ENCODE results near the gene GPC5. TPM values are rescaled to one million over a fixed set of nuclear protein-coding genes. Genes with fewer than 3 reads are reported as not detected.

The GPC5 gene
- polyA plus RNA-seq, 2 donors = not detected

DNA sequence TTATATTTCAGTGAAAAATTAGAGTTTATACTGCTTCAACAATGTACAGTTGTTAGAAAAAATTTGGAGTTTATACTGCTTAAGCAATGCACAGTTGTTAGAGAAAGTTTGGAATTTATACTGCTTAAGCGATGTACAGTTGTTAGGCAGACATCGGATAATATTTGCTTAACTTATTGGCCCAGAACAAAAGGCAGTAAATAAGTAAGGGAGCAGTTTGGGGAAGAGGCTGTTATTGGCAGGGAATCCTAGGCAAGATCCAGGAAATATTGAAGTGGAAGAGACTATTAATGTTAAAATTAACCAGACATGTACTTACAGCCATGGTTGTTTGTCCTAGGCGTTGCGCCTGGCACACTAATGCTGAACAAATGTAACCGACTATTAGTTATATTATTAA lies 166.9 kb downstream of the GPC5 start:
- H3K27me3 ChIP-seq (ENCODE audit: control insufficient read depth in 1 of 2, insufficient read depth in 2 of 2, low read length in 2 of 2) = no peaks in the 10 kb centered on the region
- H3K36me3 ChIP-seq (ENCODE audit: control insufficient read depth in 2 of 2, insufficient read depth in 2 of 2, low read length in 1 of 2) = no peaks in the 10 kb centered on the region
- no peaks in the 10 kb centered on the region for H3K9me3 ChIP-seq (ENCODE audit: control insufficient read depth in 2 of 2, insufficient read depth in 1 of 2, low read depth in 1 of 2, low read length in 1 of 2)
- WGBS, 2 donors = 82% methylated on average over 5 of the region's 5 CpGs
- H3K27ac ChIP-seq (ENCODE audit: low read depth in 2 of 2, low read length in 1 of 2) = no peak overlapping the region
- no peaks in the 10 kb centered on the region for H3K4me1 ChIP-seq (ENCODE audit: control insufficient read depth in 2 of 2, insufficient read depth in 2 of 2, low read length in 1 of 2)
- no peak overlapping the region for H3K4me3 ChIP-seq (ENCODE audit: low read depth in 1 of 2, low read length in 2 of 2)

DNA sequence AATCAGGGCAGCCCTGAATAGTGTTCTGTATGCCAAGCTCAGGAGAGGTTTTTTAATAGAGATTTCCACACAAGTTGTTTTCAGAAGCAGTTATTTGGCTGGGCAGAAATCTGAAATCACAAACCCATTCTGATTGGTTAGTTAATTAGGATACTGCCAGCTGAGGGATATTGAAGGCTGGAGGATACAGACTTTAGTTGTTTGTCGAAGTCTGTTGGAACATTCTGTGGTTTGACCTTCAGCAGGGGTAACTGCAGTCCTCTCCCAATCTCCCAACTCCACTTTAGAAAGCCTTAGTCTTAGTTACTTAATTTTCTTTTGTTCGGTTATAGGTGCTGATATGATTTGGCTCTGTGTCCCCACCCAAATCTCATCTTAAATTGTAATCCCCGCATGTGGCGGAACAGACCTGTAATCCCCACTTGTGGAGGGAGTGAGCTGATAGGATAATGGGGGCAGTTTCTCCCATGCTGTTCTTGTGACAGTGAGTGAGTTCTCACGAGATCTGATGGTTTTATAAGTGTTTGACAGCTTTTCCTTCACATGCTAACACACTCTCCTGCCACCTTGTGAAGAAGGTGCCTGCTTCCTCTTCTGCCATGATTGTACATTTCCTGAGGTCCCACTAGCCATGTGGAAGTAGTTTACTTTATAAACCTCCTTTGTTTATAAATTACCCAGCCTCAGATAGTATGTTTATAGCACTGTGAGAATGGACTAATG lies 169.2 kb downstream of the GPC5 start:
- H3K27me3 ChIP-seq (ENCODE audit: control insufficient read depth in 1 of 2, insufficient read depth in 2 of 2, low read length in 2 of 2) = no peaks in the 10 kb centered on the region
- no peaks in the 10 kb centered on the region for H3K9me3 ChIP-seq (ENCODE audit: control insufficient read depth in 2 of 2, insufficient read depth in 1 of 2, low read depth in 1 of 2, low read length in 1 of 2)
- H3K36me3 ChIP-seq (ENCODE audit: control insufficient read depth in 2 of 2, insufficient read depth in 2 of 2, low read length in 1 of 2) = no peaks in the 10 kb centered on the region
- no peaks in the 10 kb centered on the region for H3K4me1 ChIP-seq (ENCODE audit: control insufficient read depth in 2 of 2, insufficient read depth in 2 of 2, low read length in 1 of 2)
- H3K4me3 ChIP-seq (ENCODE audit: low read depth in 1 of 2, low read length in 2 of 2) = no peak overlapping the region
- no peak overlapping the region for H3K27ac ChIP-seq (ENCODE audit: low read depth in 2 of 2, low read length in 1 of 2)
- 81 to 84% methylated on average over 5 of the region's 5 CpGs for WGBS, 2 donors

DNA sequence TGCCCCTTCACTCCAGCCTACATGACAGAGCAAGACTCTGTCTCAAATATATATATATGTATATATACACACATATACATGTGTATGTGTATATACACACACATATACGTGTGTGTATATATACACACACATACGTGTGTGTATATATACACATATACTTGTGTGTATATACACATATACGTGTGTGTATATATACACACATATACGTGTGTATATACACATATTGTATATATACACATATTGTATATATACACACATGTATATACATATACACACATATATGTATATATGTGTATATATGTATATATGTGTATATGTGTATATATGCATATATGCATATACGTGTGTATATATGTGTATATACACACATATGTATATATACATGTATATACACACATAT lies 173.3 kb downstream of the GPC5 start:
- H3K36me3 ChIP-seq (ENCODE audit: control insufficient read depth in 2 of 2, insufficient read depth in 2 of 2, low read length in 1 of 2) = no peaks in the 10 kb centered on the region
- no peaks in the 10 kb centered on the region for H3K27me3 ChIP-seq (ENCODE audit: control insufficient read depth in 1 of 2, insufficient read depth in 2 of 2, low read length in 2 of 2)
- no peaks in the 10 kb centered on the region for H3K4me1 ChIP-seq (ENCODE audit: control insufficient read depth in 2 of 2, insufficient read depth in 2 of 2, low read length in 1 of 2)
- 90 to 92% methylated on average over 5 of the region's 5 CpGs for WGBS, 2 donors
- no peak overlapping the region for H3K27ac ChIP-seq (ENCODE audit: low read depth in 2 of 2, low read length in 1 of 2)
- H3K4me3 ChIP-seq (ENCODE audit: low read depth in 1 of 2, low read length in 2 of 2) = no peak overlapping the region
- no peaks in the 10 kb centered on the region for H3K9me3 ChIP-seq (ENCODE audit: control insufficient read depth in 2 of 2, insufficient read depth in 1 of 2, low read depth in 1 of 2, low read length in 1 of 2)

DNA sequence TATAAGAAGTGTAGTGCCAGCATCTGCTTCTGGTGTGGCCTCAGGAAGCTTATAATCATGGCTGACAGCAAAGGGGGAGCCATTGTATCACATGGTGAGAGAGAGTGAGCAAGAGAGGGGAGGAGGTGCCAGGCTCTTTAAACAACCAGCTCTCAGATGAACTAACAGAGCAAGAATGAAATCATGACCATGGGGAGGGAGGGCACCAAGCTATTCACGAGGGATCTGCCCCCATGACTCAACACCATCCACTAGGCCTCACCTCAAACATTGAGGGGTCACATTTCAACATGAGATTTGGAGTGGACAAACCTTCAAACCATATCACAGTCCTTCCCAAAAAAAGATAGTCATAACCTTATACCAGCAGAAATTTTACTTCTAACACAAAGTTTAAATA lies 174.0 kb downstream of the GPC5 start:
- Histone ChIP-seq H3K27ac (ENCODE audit: low read depth in 2 of 2, low read length in 1 of 2) (no peak overlapping the region), H3K4me3 (ENCODE audit: low read depth in 1 of 2, low read length in 2 of 2) (no peak overlapping the region), H3K27me3 (ENCODE audit: control insufficient read depth in 1 of 2, insufficient read depth in 2 of 2, low read length in 2 of 2) (no peaks in the 10 kb centered on the region), H3K9me3 (ENCODE audit: control insufficient read depth in 2 of 2, insufficient read depth in 1 of 2, low read depth in 1 of 2, low read length in 1 of 2) (no peaks in the 10 kb centered on the region), H3K4me1 (ENCODE audit: control insufficient read depth in 2 of 2, insufficient read depth in 2 of 2, low read length in 1 of 2) (no peaks in the 10 kb centered on the region), H3K36me3 (ENCODE audit: control insufficient read depth in 2 of 2, insufficient read depth in 2 of 2, low read length in 1 of 2) (no peaks in the 10 kb centered on the region)
- 21 to 47% methylated on average over 1 of the region's 1 CpG for WGBS, 2 donors

DNA sequence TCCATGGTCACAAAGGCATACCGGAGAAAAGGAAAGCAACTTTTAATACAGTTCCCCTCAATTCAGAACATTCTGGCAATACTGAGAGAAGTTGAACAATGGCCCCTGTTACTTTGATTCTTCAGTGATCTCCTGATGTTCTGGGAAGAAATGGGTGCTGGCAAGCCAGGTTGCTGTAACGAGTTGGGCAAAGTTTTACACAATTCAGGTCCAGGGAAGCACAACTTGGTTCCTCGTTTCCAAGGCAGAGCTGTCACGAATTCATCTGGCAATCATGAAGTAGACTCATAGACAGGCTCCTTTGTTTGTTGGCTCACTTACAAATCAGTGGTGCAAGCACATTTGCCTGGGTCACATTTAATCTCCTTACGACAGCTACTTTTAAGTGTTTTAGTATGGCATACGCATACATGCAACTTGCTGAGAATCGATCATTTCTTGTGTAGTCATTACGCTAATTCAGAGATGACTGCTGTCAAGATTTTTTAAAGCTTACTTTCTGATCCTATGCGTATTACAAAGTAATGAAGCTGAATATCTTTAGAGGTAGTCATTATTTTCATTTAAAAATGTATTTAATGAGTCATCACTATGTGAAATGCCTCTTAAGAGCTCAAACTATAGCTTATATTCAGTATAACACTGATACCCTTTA lies 174.7 kb downstream of the GPC5 start:
- H3K4me1 ChIP-seq (ENCODE audit: control insufficient read depth in 2 of 2, insufficient read depth in 2 of 2, low read length in 1 of 2) = no peaks in the 10 kb centered on the region
- H3K27ac ChIP-seq (ENCODE audit: low read depth in 2 of 2, low read length in 1 of 2) = no peak overlapping the region
- no peaks in the 10 kb centered on the region for H3K27me3 ChIP-seq (ENCODE audit: control insufficient read depth in 1 of 2, insufficient read depth in 2 of 2, low read length in 2 of 2)
- 84% methylated on average over 9 of the region's 9 CpGs for WGBS, 2 donors
- H3K4me3 ChIP-seq (ENCODE audit: low read depth in 1 of 2, low read length in 2 of 2) = no peak overlapping the region
- H3K36me3 ChIP-seq (ENCODE audit: control insufficient read depth in 2 of 2, insufficient read depth in 2 of 2, low read length in 1 of 2) = no peaks in the 10 kb centered on the region
- no peaks in the 10 kb centered on the region for H3K9me3 ChIP-seq (ENCODE audit: control insufficient read depth in 2 of 2, insufficient read depth in 1 of 2, low read depth in 1 of 2, low read length in 1 of 2)

DNA sequence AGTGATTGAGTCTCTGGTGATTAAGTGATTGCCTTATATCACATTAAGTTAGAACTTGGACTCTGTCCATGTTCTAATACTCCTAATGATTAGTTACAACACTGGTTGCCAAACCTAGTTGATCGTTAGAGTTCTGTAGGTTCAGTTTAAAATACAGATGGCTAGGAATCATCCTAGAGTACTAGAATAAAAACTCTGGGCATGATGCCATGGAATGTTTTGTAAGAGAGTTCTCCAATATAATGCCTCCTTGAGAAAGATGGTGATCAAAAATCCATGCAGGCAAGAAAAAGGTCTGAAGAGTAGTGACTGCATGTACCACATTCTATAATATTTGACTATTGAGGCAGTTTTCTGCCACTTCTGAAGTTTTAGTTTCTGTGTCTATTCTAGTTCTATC lies 176.3 kb downstream of the GPC5 start:
- no peak overlapping the region for H3K4me3 ChIP-seq (ENCODE audit: low read depth in 1 of 2, low read length in 2 of 2)
- H3K36me3 ChIP-seq (ENCODE audit: control insufficient read depth in 2 of 2, insufficient read depth in 2 of 2, low read length in 1 of 2) = no peaks in the 10 kb centered on the region
- H3K9me3 ChIP-seq (ENCODE audit: control insufficient read depth in 2 of 2, insufficient read depth in 1 of 2, low read depth in 1 of 2, low read length in 1 of 2) = no peaks in the 10 kb centered on the region
- H3K27me3 ChIP-seq (ENCODE audit: control insufficient read depth in 1 of 2, insufficient read depth in 2 of 2, low read length in 2 of 2) = no peaks in the 10 kb centered on the region
- 34 to 36% methylated on average over 1 of the region's 1 CpG for WGBS, 2 donors
- H3K4me1 ChIP-seq (ENCODE audit: control insufficient read depth in 2 of 2, insufficient read depth in 2 of 2, low read length in 1 of 2) = no peaks in the 10 kb centered on the region
- H3K27ac ChIP-seq (ENCODE audit: low read depth in 2 of 2, low read length in 1 of 2) = no peak overlapping the region

DNA sequence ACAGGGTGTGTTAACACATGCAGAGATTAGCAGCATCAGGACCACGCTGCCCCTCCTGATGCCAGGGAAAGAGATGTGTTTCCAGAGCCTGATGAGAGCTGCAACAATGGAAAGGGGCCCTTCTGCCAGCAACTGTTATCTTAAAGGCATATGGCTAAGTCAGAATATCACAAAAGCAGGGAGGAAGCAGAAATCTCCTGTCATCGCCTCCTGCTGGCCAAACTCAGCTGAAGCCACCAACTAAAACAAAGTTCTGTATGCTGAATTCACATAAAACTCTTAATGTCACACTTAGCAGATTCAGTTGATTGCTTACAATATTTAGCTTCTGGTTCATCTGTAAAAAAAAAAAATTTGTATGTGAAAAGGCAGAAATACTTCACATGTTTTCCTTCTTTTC lies 178.2 kb downstream of the GPC5 start:
- WGBS, 2 donors = 45 to 65% methylated on average over 2 of the region's 2 CpGs
- H3K4me1 ChIP-seq (ENCODE audit: control insufficient read depth in 2 of 2, insufficient read depth in 2 of 2, low read length in 1 of 2) = no peaks in the 10 kb centered on the region

DNA sequence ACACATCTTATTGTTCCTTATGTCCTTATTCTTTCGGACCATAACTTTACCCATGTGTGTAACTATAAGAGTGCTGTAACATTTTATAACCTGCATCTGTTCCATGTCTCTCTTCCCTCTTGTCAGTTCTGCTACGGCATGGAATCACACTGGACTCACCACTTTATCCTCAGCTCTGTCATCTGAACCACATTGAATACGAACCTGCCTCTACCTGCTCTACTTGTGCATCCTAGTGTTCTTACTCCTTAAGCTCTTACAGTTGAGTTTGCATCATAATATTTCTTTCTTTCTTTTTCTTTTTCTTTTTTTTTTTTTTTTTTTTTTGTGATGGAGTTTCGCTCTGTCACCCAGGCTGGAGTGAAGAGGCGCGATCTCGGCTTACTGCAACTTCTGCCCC lies 180.9 kb downstream of the GPC5 start:
- 86 to 88% methylated on average over 7 of the region's 7 CpGs for WGBS, 2 donors
- no peaks in the 10 kb centered on the region for H3K9me3 ChIP-seq (ENCODE audit: control insufficient read depth in 2 of 2, insufficient read depth in 1 of 2, low read depth in 1 of 2, low read length in 1 of 2)
- no peak overlapping the region for H3K4me3 ChIP-seq (ENCODE audit: low read depth in 1 of 2, low read length in 2 of 2)
- no peaks in the 10 kb centered on the region for H3K27me3 ChIP-seq (ENCODE audit: control insufficient read depth in 1 of 2, insufficient read depth in 2 of 2, low read length in 2 of 2)
- no peaks in the 10 kb centered on the region for H3K36me3 ChIP-seq (ENCODE audit: control insufficient read depth in 2 of 2, insufficient read depth in 2 of 2, low read length in 1 of 2)
- H3K27ac ChIP-seq (ENCODE audit: low read depth in 2 of 2, low read length in 1 of 2) = no peak overlapping the region
- H3K4me1 ChIP-seq (ENCODE audit: control insufficient read depth in 2 of 2, insufficient read depth in 2 of 2, low read length in 1 of 2) = no peaks in the 10 kb centered on the region

More for the DNA sequence above, 178.2 kb downstream of the GPC5 start:
- H3K27ac ChIP-seq (ENCODE audit: low read depth in 2 of 2, low read length in 1 of 2) = no peak overlapping the region
- no peak overlapping the region for H3K4me3 ChIP-seq (ENCODE audit: low read depth in 1 of 2, low read length in 2 of 2)
- no peaks in the 10 kb centered on the region for H3K27me3 ChIP-seq (ENCODE audit: control insufficient read depth in 1 of 2, insufficient read depth in 2 of 2, low read length in 2 of 2)
- no peaks in the 10 kb centered on the region for H3K9me3 ChIP-seq (ENCODE audit: control insufficient read depth in 2 of 2, insufficient read depth in 1 of 2, low read depth in 1 of 2, low read length in 1 of 2)
- no peaks in the 10 kb centered on the region for H3K36me3 ChIP-seq (ENCODE audit: control insufficient read depth in 2 of 2, insufficient read depth in 2 of 2, low read length in 1 of 2)

DNA sequence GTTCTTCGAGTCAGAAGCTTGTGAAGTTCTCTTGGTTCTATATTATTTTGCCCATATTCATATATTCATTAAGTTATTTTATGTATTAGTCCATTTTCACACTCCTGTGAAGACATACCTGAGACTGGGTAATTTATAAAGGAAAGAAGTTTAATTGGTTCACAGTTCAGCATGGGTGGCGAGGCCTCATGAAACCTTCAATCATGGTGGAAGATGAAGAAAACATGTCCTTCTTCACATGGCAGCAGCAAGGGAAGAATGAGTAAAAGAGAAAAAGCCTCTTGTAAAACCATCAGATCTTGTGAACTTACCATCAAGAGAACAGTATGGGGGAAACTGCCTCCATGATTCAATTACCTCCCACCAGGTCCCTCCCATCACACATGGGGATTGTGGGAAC lies 182.3 kb downstream of the GPC5 start:
- no peak overlapping the region for H3K27ac ChIP-seq (ENCODE audit: low read depth in 2 of 2, low read length in 1 of 2)
- no peaks in the 10 kb centered on the region for H3K9me3 ChIP-seq (ENCODE audit: control insufficient read depth in 2 of 2, insufficient read depth in 1 of 2, low read depth in 1 of 2, low read length in 1 of 2)
- H3K27me3 ChIP-seq (ENCODE audit: control insufficient read depth in 1 of 2, insufficient read depth in 2 of 2, low read length in 2 of 2) = no peaks in the 10 kb centered on the region
- H3K4me1 ChIP-seq (ENCODE audit: control insufficient read depth in 2 of 2, insufficient read depth in 2 of 2, low read length in 1 of 2) = no peaks in the 10 kb centered on the region
- no peaks in the 10 kb centered on the region for H3K36me3 ChIP-seq (ENCODE audit: control insufficient read depth in 2 of 2, insufficient read depth in 2 of 2, low read length in 1 of 2)
- H3K4me3 ChIP-seq (ENCODE audit: low read depth in 1 of 2, low read length in 2 of 2) = no peak overlapping the region
- WGBS, 2 donors = 78 to 80% methylated on average over 2 of the region's 2 CpGs

DNA sequence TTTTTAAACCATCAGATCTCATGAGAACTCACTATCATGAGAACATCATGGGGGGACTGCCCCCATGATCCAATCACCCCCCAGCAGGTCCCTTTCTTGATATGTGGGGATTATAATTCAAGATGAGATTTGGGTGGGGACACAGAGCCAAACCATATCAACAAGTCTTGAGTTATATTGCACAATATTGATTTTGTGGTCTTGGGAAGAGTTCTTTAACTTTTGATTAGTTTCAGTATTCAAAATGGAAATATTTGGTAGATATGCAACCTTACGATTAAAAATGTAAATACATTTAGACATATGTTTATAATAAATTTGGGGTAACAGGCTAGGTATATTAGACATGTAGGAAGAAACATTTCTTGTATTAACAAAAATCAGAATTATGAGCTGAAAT lies 188.2 kb downstream of the GPC5 start:
- H3K4me3 ChIP-seq (ENCODE audit: low read depth in 1 of 2, low read length in 2 of 2) = no peak overlapping the region
- no peaks in the 10 kb centered on the region for H3K36me3 ChIP-seq (ENCODE audit: control insufficient read depth in 2 of 2, insufficient read depth in 2 of 2, low read length in 1 of 2)
- H3K27ac ChIP-seq (ENCODE audit: low read depth in 2 of 2, low read length in 1 of 2) = no peak overlapping the region
- no peaks in the 10 kb centered on the region for H3K9me3 ChIP-seq (ENCODE audit: control insufficient read depth in 2 of 2, insufficient read depth in 1 of 2, low read depth in 1 of 2, low read length in 1 of 2)
- no peaks in the 10 kb centered on the region for H3K27me3 ChIP-seq (ENCODE audit: control insufficient read depth in 1 of 2, insufficient read depth in 2 of 2, low read length in 2 of 2)
- WGBS, 2 donors = 84 to 85% methylated on average over 1 of the region's 1 CpG
- H3K4me1 ChIP-seq (ENCODE audit: control insufficient read depth in 2 of 2, insufficient read depth in 2 of 2, low read length in 1 of 2) = no peaks in the 10 kb centered on the region

All from esophagus (tissue), 2 donors.